ENCODE measurements around the gene OIP5. TPM values are rescaled to one million over a fixed set of nuclear protein-coding genes. Genes with fewer than 3 reads are reported as not detected.

The OIP5 gene
- polyA plus RNA-seq, 1 donor (not counting 4 experiments of a cell fraction or from before 2014, with no cell fraction given): 9.8 TPM

DNA sequence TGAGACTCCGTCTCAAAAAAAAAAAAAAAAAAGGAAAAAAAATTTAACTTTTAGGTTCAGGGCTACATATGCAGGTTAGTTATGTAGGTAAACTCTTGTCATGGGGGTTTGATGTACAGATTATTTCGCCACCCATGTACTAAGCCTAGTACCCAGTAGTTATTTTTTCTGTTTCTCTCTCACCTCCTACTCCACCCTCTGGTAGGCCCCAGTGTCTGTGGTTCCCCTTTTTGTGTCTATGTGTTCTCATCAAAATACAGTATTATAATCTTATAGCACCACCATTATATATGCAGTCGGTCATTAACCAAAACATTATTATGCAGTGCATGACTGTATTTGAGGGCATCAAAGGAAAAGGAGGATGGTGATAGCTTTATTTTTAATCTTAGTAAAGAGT lies 54.1 kb downstream of the OIP5 start:
- TF ChIP-seq, protein P1, sequence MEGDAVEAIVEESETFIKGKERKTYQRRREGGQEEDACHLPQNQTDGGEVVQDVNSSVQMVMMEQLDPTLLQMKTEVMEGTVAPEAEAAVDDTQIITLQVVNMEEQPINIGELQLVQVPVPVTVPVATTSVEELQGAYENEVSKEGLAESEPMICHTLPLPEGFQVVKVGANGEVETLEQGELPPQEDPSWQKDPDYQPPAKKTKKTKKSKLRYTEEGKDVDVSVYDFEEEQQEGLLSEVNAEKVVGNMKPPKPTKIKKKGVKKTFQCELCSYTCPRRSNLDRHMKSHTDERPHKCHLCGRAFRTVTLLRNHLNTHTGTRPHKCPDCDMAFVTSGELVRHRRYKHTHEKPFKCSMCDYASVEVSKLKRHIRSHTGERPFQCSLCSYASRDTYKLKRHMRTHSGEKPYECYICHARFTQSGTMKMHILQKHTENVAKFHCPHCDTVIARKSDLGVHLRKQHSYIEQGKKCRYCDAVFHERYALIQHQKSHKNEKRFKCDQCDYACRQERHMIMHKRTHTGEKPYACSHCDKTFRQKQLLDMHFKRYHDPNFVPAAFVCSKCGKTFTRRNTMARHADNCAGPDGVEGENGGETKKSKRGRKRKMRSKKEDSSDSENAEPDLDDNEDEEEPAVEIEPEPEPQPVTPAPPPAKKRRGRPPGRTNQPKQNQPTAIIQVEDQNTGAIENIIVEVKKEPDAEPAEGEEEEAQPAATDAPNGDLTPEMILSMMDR (optimal IDR thresholded peaks at IDR 0.05 in 1 of 3, IDR thresholded peaks at IDR 0.05 in 1 of 3, conservative IDR thresholded peaks at IDR 0.05 in 1 of 3; ENCODE audit: extremely low read depth in 1 of 3, insufficient read depth in 2 of 3, low read length in 3 of 3): no peak
- no peak for TF ChIP-seq EZH2 (IDR thresholded peaks at IDR 0.05; ENCODE audit: low read length)
- Histone ChIP-seq H3K4me3 (ENCODE audit: control insufficient read depth in 2 of 3, extremely low read depth in 1 of 3, insufficient read depth in 2 of 3, low read depth in 1 of 3, low read length in 3 of 3) (no peak overlapping the region), H3K9me3 (ENCODE audit: control insufficient read depth, low read depth, low read length) (no peaks in the 10 kb centered on the region), H4K20me1 (ENCODE audit: control insufficient read depth, extremely low read depth, insufficient read depth, low read length) (no peaks in the 10 kb centered on the region), H3K4me1 (ENCODE audit: control insufficient read depth, extremely low read depth, insufficient read depth, low read length) (peaks cover 14% of the 10 kb centered on the region), H3K9ac (ENCODE audit: control insufficient read depth, extremely low read depth, insufficient read depth, low read length) (no peak overlapping the region), H3K4me2 (ENCODE audit: control insufficient read depth, extremely low read depth, insufficient read depth, low read depth, low read length) (no peak overlapping the region), H3K9me1 (ENCODE audit: control insufficient read depth, extremely low read depth, insufficient read depth, low read length) (no peaks in the 10 kb centered on the region), H3K79me2 (ENCODE audit: control insufficient read depth, insufficient read depth, low read length) (no peaks in the 10 kb centered on the region), H3K36me3 (ENCODE audit: control insufficient read depth in 2 of 2, extremely low read depth in 1 of 2, insufficient read depth in 2 of 2, low read length in 2 of 2) (peaks cover 9 to 16% of the 10 kb centered on the region in 2 experiments), H3K27me3 (ENCODE audit: control insufficient read depth, extremely low read depth, insufficient read depth, low read length) (no peaks in the 10 kb centered on the region), H3K27ac (ENCODE audit: control insufficient read depth, insufficient read depth, low read length) (no peak overlapping the region), H2AFZ (ENCODE audit: control insufficient read depth, low read length) (no peak overlapping the region)
- FAIRE-seq (no peak), DNase-seq (ENCODE audit: low read depth, low spot score) (no peak)
- dilution Hi-C loops (cut with MboI; ENCODE audit: extremely low pct_ligation_motif_present, low sequenced_read_pairs): no loop called here

DNA sequence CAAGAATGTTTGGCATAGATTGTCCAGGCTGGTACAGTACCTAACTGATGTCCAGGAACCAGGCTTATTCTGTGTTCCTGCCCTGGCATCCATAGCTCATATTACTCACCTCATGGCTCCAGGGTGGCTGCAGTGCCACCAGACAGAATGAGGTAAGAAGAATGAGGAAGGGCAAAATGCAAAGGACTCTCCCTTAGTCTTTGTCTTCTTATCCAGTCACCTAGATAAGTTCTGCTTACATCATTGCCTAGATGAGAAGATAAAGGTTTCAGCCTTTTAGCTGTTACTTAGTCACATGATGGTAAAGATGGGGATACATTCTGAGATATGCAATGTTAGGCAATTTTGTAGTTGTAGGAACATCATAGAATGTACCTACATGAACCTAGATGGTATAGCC lies 55.6 kb downstream of the OIP5 start:
- H2AFZ ChIP-seq (ENCODE audit: control insufficient read depth, low read length): no peak overlapping the region
- H3K27ac ChIP-seq (ENCODE audit: control insufficient read depth, insufficient read depth, low read length): no peak overlapping the region
- TF ChIP-seq, protein P1 (optimal IDR thresholded peaks at IDR 0.05 in 1 of 3, IDR thresholded peaks at IDR 0.05 in 1 of 3, conservative IDR thresholded peaks at IDR 0.05 in 1 of 3; ENCODE audit: extremely low read depth in 1 of 3, insufficient read depth in 2 of 3, low read length in 3 of 3): no peak
- TF ChIP-seq EZH2 (IDR thresholded peaks at IDR 0.05; ENCODE audit: low read length): no peak
- no peak overlapping the region for H3K4me2 ChIP-seq (ENCODE audit: control insufficient read depth, extremely low read depth, insufficient read depth, low read depth, low read length)
- H3K4me3 ChIP-seq (ENCODE audit: control insufficient read depth in 2 of 3, extremely low read depth in 1 of 3, insufficient read depth in 2 of 3, low read depth in 1 of 3, low read length in 3 of 3): no peak overlapping the region
- no peak for FAIRE-seq
- H3K79me2 ChIP-seq (ENCODE audit: control insufficient read depth, insufficient read depth, low read length): no peaks in the 10 kb centered on the region
- no peak overlapping the region for H3K9ac ChIP-seq (ENCODE audit: control insufficient read depth, extremely low read depth, insufficient read depth, low read length)
- no peaks in the 10 kb centered on the region for H3K27me3 ChIP-seq (ENCODE audit: control insufficient read depth, extremely low read depth, insufficient read depth, low read length)
- H3K4me1 ChIP-seq (ENCODE audit: control insufficient read depth, extremely low read depth, insufficient read depth, low read length): peaks cover 8% of the 10 kb centered on the region
- H3K36me3 ChIP-seq (ENCODE audit: control insufficient read depth in 2 of 2, extremely low read depth in 1 of 2, insufficient read depth in 2 of 2, low read length in 2 of 2): peaks cover 11 to 15% of the 10 kb centered on the region in 2 experiments
- H4K20me1 ChIP-seq (ENCODE audit: control insufficient read depth, extremely low read depth, insufficient read depth, low read length): no peaks in the 10 kb centered on the region
- dilution Hi-C loops (cut with MboI; ENCODE audit: extremely low pct_ligation_motif_present, low sequenced_read_pairs): no loop called here
- H3K9me3 ChIP-seq (ENCODE audit: control insufficient read depth, low read depth, low read length): no peaks in the 10 kb centered on the region
- DNase-seq (ENCODE audit: low read depth, low spot score): no peak
- H3K9me1 ChIP-seq (ENCODE audit: control insufficient read depth, extremely low read depth, insufficient read depth, low read length): no peaks in the 10 kb centered on the region

Data from keratinocyte (primary cell).